Fibroblast of peridontal ligament (primary cell): Measurements from ENCODE around the gene FMR1.
A peak's percentile ranks its signal among the peaks of the same experiment; 100 is the strongest.

Source experiments
- DNase-seq: peaks from one replicate; pipeline ENCODE4 v3.0.0-alpha.2; 2010; ENCODE audit errors: extremely low read depth

FMR1 gene

GRCh38 chrX:147916375-147916968 is 4.8 kb downstream of the FMR1 start:
- no peak for DNase-seq

- DNase-seq = no peak
These were observed 6.3 kb downstream of the FMR1 start for GRCh38 chrX:147917700-147918695.

GRCh38 chrX:147920161-147920666 is 8.5 kb downstream of the FMR1 start:
- no peak for DNase-seq

GRCh38 chrX:147923605-147924004 is 11.9 kb downstream of the FMR1 start:
- DNase-seq = no peak

GRCh38 chrX:147927256-147927655 is 15.5 kb downstream of the FMR1 start:
- DNase-seq = no peak

- DNase-seq = no peak
These were observed 22.1 kb downstream of the FMR1 start for GRCh38 chrX:147933815-147934214.

- DNase-seq = no peak
These were observed 23.5 kb downstream of the FMR1 start for GRCh38 chrX:147935156-147935758.

GRCh38 chrX:147945286-147945685 is 33.6 kb downstream of the FMR1 start:
- no peak for DNase-seq

GRCh38 chrX:147948531-147948930 is 36.8 kb downstream of the FMR1 start:
- no peak for DNase-seq

- no peak for DNase-seq
These were observed 38.6 kb downstream of the FMR1 start for GRCh38 chrX:147950352-147950751.

- peak; percentile 8 for DNase-seq
These were observed 42.3 kb downstream of the FMR1 start for GRCh38 chrX:147953976-147954375.

- no peak for DNase-seq
These were observed 45.6 kb downstream of the FMR1 start for GRCh38 chrX:147957291-147957690.

- DNase-seq = peak; percentile 54
These were observed 46.6 kb downstream of the FMR1 start for GRCh38 chrX:147958291-147958690.

GRCh38 chrX:147960722-147961121 is 49.0 kb downstream of the FMR1 start:
- DNase-seq = no peak

- DNase-seq = no peak
These were observed 50.8 kb downstream of the FMR1 start for GRCh38 chrX:147962476-147962875.

GRCh38 chrX:147978931-147979330 is 67.2 kb downstream of the FMR1 start:
- no peak for DNase-seq

GRCh38 chrX:147981038-147981752 is 69.5 kb downstream of the FMR1 start, which contains the start of gene FMR1NB:
Gene FMR1NB, plus strand, starts transcription at chrX:147981337. Its CDS starts 66 bp downstream, at chrX:147981403.
- DNase-seq = no peak
